GM12878 (cell line): ENCODE measurements around the gene SPOCD1. TPM values are rescaled to one million over a fixed set of nuclear protein-coding genes. Genes with fewer than 3 reads are reported as not detected.

Experiments used
- ATAC-seq: fragments of 200-7000 bp; cut with Tn5 transposase; 3 replicates; pipeline ENCODE4 v1.9.1; 2020; ENCODE audit warnings: mild to moderate bottlenecking, moderate library complexity
- BruUV-seq: library from RNA; stranded (reverse); fragments of 400-500 nt; replicated peaks from 2 replicates; lab custom pipeline; 2021; lab: Mats Ljungman, UMichigan
- CTCF ChIA-PET: fragments of 300-600 bp; sonication (Branson Sonifier 250); formaldehyde crosslinking; extraction: SDS; loops from one replicate; lab custom pipeline; 2021; ENCODE audit warnings: inconsistent platforms; lab: Yijun Ruan, JAX
- POLR2A ChIA-PET: fragments of 350-600 bp; formaldehyde crosslinking; extraction: SDS; loops from one replicate; lab custom pipeline; 2021; ENCODE audit warnings: inconsistent platforms; lab: Charles Lee
- RAD21 ChIA-PET: fragments of 300-600 bp; sonication (Branson Sonifier 250); formaldehyde crosslinking; loops from one replicate; lab custom pipeline; 2023; ENCODE audit warnings: antibody characterized with exemption; ENCODE audit not compliant: unreplicated experiment; lab: Charles Lee
- SMC1A ChIA-PET: fragments of 300-600 bp; sonication (Branson Sonifier 250); formaldehyde crosslinking; loops from one replicate; lab custom pipeline; 2023; ENCODE audit not compliant: unreplicated experiment, uncharacterized antibody; lab: Charles Lee
- DNase-seq: peaks from one replicate; pipeline ENCODE4 v3.0.0-alpha.2; 2011; ENCODE audit warnings: low read depth, low spot score
- FAIRE-seq: peaks from 3 replicates; lab custom pipeline; 2011; peaks lifted over from hg19 to GRCh38; lab: Jason Lieb, UNC
- H2AFZ ChIP-seq: 2 replicates; pipeline ENCODE4 v1.6.0; 2011; ENCODE audit warnings: low read depth, low read length, control low read depth; ENCODE audit not compliant: control insufficient read depth
- H3K27ac ChIP-seq: 2 replicates; pipeline ENCODE4 v1.5.1; 2011; ENCODE audit warnings: control low read depth; ENCODE audit not compliant: control insufficient read depth, insufficient read depth
- H3K27me3 ChIP-seq, 2 experiments: replicated peaks in 1 of 2; 2 replicates each; pipeline versions ENCODE4 v1.6.0 to v1.6.1; 2011; ENCODE audit warnings: low read length in 1 of 2; ENCODE audit not compliant: control insufficient read depth in 2 of 2, insufficient read depth in 2 of 2
- H3K36me3 ChIP-seq, 2 experiments: 2 replicates each; pipeline ENCODE4 v1.5.1; 2011; ENCODE audit warnings: low read length in 1 of 2; ENCODE audit not compliant: control insufficient read depth in 2 of 2, insufficient read depth in 2 of 2
- H3K4me1 ChIP-seq: 2 replicates; pipeline ENCODE4 v1.6.1; 2011; ENCODE audit warnings: mild to moderate bottlenecking, low read length, moderate library complexity, mixed read lengths; ENCODE audit not compliant: control insufficient read depth, insufficient read depth
- H3K4me2 ChIP-seq: 2 replicates; pipeline ENCODE4 v1.6.0; 2011; ENCODE audit warnings: control low read depth; ENCODE audit not compliant: control insufficient read depth, insufficient read depth
- H3K4me3 ChIP-seq: fragments of 200-600 bp; sonication (generic); 2 replicates; pipeline ENCODE4 v1.5.1; 2016
- H3K79me2 ChIP-seq: 2 replicates; pipeline ENCODE4 v1.6.0; 2011; ENCODE audit warnings: low read length; ENCODE audit not compliant: control insufficient read depth, insufficient read depth
- H3K9ac ChIP-seq: 2 replicates; pipeline ENCODE4 v1.8.0; 2011; ENCODE audit warnings: low read length, control low read depth, mixed read lengths; ENCODE audit not compliant: control insufficient read depth, insufficient read depth
- H3K9me3 ChIP-seq: replicated peaks from 3 replicates; pipeline ENCODE4 v1.5.1; 2011; ENCODE audit warnings: mild to moderate bottlenecking, low read length; ENCODE audit not compliant: control insufficient read depth, insufficient read depth
- H4K20me1 ChIP-seq: 2 replicates; pipeline ENCODE4 v1.6.0; 2011; ENCODE audit not compliant: control insufficient read depth, insufficient read depth
- BCL11A ChIP-seq: IDR thresholded peaks from 2 replicates; pipeline ENCODE4 v1.6.1; 2011; ENCODE audit warnings: low read depth, low read length
- BMI1 ChIP-seq: fragments of 450-650 bp; IDR thresholded peaks from 2 replicates; pipeline ENCODE4 v1.6.1; 2016; ENCODE audit warnings: mild to moderate bottlenecking, moderate library complexity, borderline replicate concordance
- CREM ChIP-seq: IDR thresholded peaks from 2 replicates; pipeline ENCODE4 v1.6.1; 2014; ENCODE audit warnings: antibody characterized with exemption, low read depth
- HDGF ChIP-seq: fragments of 450-650 bp; IDR thresholded peaks from 2 replicates; pipeline ENCODE4 v1.6.1; 2016; ENCODE audit warnings: antibody characterized with exemption
- NFYA ChIP-seq: IDR thresholded peaks from 2 replicates; pipeline ENCODE4 v1.6.1; 2011; ENCODE audit warnings: low read depth, mild to moderate bottlenecking, low read length, improper control_type of control experiment, borderline replicate concordance
- NR2C1 ChIP-seq: fragments of 450-650 bp; IDR thresholded peaks from 2 replicates; pipeline ENCODE4 v1.6.1; 2017; ENCODE audit warnings: antibody characterized with exemption, mild to moderate bottlenecking, moderate library complexity
- NR2F1 ChIP-seq: fragments of 450-650 bp; conservative IDR thresholded peaks from 2 replicates; pipeline ENCODE4 v1.6.1; 2017; ENCODE audit warnings: mild to moderate bottlenecking
- RUNX3 ChIP-seq: IDR thresholded peaks from 2 replicates; pipeline ENCODE4 v1.6.1; 2012; ENCODE audit warnings: low read length, inconsistent platforms
- SMARCA5 ChIP-seq: fragments of 450-650 bp; IDR thresholded peaks from 2 replicates; pipeline ENCODE4 v1.6.1; 2017; ENCODE audit warnings: mild to moderate bottlenecking
- ZBED1 ChIP-seq: IDR thresholded peaks from 2 replicates; pipeline ENCODE4 v1.6.1; 2016; ENCODE audit warnings: borderline replicate concordance
- ZNF622 ChIP-seq: fragments of 450-650 bp; IDR thresholded peaks from 2 replicates; pipeline ENCODE4 v1.6.1; 2017; ENCODE audit warnings: mild to moderate bottlenecking, inconsistent platforms
- ZSCAN29 ChIP-seq: fragments of 450-650 bp; IDR thresholded peaks from 2 replicates; pipeline ENCODE4 v1.6.1; 2017; ENCODE audit warnings: mild to moderate bottlenecking, moderate library complexity
- WGBS: methylation state at CpG from one replicate; pipeline ENCODE4 v1.1.6; 2016; ENCODE audit warnings: low lambda C conversion rate; ENCODE audit not compliant: insufficient replicate concordance, insufficient coverage; ENCODE audit errors: missing lambda C conversion rate; 5-methylcytosine and 5-hydroxymethylcytosine counted together
- in situ Hi-C: fragments of 300-500 bp; cut with MboI; formaldehyde crosslinking; loops from 9 replicates; pipeline ENCODE4 v1.14.3; 2018; ENCODE audit warnings: mixed read lengths
- intact Hi-C: fragments of 100-400 bp; cut with micrococcal nuclease; formaldehyde crosslinking; loops from one replicate; pipeline ENCODE4 v1.14.2; 2022; ENCODE audit not compliant: unreplicated experiment
- polyA plus RNA-seq, 11 experiments: library from polyadenylated mRNA; depleted of rRNA in 4 of 11; unstranded in 6 of 11; stranded (reverse) in 5 of 11; fragments of >200 nt; fragmentation: Nextera tagmentation in 4 of 11; fragmentation: Illumina TruSeq in 1 of 11; extraction: Ambion mirVana in 4 of 11; extraction: Trizol in 1 of 11; gene quantifications; 1 replicate in 1 of 11; 2 replicates in 10 of 11; pipeline versions ENCODE4 v1.2.1 to v1.2.3, GENCODE V29; 2011 to 2016; ENCODE audit warnings: inconsistent platforms in 2 of 11, missing spikeins in 2 of 11, low read depth in 1 of 11
- total RNA-seq, 4 experiments: library from RNA; depleted of rRNA in 3 of 4; stranded (reverse); fragments of >200 nt in 3 of 4; fragmentation: Illumina TruSeq in 1 of 4; extraction: Trizol in 1 of 4; gene quantifications; 2 replicates each; pipeline versions ENCODE4 v1.2.1 to v1.2.3, GENCODE V29; 2013 to 2021
- TF ChIP-seq, protein P1 (sequence below): fragments of 450-650 bp; IDR thresholded peaks from 2 replicates; pipeline ENCODE4 v1.6.1; 2018; ENCODE audit warnings: borderline replicate concordance, mild to moderate bottlenecking; ENCODE audit not compliant: partially characterized antibody
- TF ChIP-seq, protein P2 (sequence below): IDR thresholded peaks from 2 replicates; pipeline ENCODE4 v1.6.1; 2012; ENCODE audit warnings: low read depth, low read length, improper control_type of control experiment
- TF ChIP-seq, protein P3 (sequence below): fragments of 450-650 bp; conservative IDR thresholded peaks from 2 replicates; pipeline ENCODE4 v1.6.1; 2017; ENCODE audit warnings: mild to moderate bottlenecking, moderate library complexity
- TF ChIP-seq, protein P4 (sequence below): IDR thresholded peaks from 2 replicates; pipeline ENCODE4 v1.6.1; 2011; ENCODE audit warnings: low read depth, mild to moderate bottlenecking, low read length, moderate library complexity, borderline replicate concordance; ENCODE audit errors: extremely low read depth
- TF ChIP-seq, protein P5 (sequence below): IDR thresholded peaks from 2 replicates; pipeline ENCODE4 v1.6.1; 2012; ENCODE audit warnings: low read depth, low read length, improper control_type of control experiment

The SPOCD1 gene
- total and polyA plus RNA-seq, 10 of the 15 experiments (the other 5 are each of a cell fraction or from before 2014, with no cell fraction given): 0.02 to 0.65 (median 0.13) TPM; not detected in 4

DNA sequence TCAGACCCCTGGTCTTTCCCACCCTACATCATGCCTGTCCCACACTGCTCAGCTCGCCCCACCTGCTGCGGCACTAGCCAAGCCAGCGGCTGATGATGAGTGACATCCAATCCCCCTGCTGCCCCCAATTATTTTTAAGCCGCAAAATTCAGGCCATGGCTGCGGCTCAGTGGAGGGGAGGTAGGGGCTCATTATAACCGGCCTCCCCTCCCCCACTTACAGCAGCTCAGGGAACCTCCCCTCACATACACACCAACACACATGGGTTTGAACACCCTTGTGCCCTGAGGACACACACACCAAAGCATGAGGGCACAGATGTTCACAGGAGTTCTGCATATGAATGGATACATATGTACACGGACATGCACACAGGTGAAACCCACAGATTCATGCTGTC, 57.0 kb downstream of the SPOCD1 start:
- no peaks in the 10 kb centered on the region for H3K36me3 ChIP-seq
- no peak overlapping the region for H2AFZ ChIP-seq
- ChIA-PET RAD21 (interaction anchor here (0.9 to 1.9 kb wide), 2 partner anchors 30 to 44 kb away, joined by 3 to 6 read pairs; no protein-coding TSS in a partner anchor), SMC1A (no interaction called here), CTCF (interaction anchor here (0.8 to 3.6 kb wide), 3 partner anchors 13 to 44 kb away, joined by 3 to 18 read pairs (median 3); no protein-coding TSS in a partner anchor), POLR2A (no interaction called here)
- in situ Hi-C loops (no loop called here), intact Hi-C loops (no loop called here)
- H3K9me3 ChIP-seq: no peaks in the 10 kb centered on the region
- peaks cover 13 to 19% of the 10 kb centered on the region in 2 experiments for H3K27me3 ChIP-seq
- TF ChIP-seq BMI1 (no peak), ZNF622 (no peak), HDGF (no peak), NFYA (no peak), NR2F1 (no peak), RUNX3 (no peak), ZBED1 (no peak), SMARCA5 (no peak), NR2C1 (no peak), BCL11A (no peak), CREM (no peak), ZSCAN29 (no peak)
- TF ChIP-seq, protein P1, sequence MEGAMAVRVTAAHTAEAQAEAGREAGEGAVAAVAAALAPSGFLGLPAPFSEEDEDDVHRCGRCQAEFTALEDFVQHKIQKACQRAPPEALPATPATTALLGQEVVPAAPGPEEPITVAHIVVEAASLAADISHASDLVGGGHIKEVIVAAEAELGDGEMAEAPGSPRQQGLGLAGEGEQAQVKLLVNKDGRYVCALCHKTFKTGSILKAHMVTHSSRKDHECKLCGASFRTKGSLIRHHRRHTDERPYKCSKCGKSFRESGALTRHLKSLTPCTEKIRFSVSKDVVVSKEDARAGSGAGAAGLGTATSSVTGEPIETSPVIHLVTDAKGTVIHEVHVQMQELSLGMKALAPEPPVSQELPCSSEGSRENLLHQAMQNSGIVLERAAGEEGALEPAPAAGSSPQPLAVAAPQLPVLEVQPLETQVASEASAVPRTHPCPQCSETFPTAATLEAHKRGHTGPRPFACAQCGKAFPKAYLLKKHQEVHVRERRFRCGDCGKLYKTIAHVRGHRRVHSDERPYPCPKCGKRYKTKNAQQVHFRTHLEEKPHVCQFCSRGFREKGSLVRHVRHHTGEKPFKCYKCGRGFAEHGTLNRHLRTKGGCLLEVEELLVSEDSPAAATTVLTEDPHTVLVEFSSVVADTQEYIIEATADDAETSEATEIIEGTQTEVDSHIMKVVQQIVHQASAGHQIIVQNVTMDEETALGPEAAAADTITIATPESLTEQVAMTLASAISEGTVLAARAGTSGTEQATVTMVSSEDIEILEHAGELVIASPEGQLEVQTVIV: no peak
- TF ChIP-seq, protein P2, sequence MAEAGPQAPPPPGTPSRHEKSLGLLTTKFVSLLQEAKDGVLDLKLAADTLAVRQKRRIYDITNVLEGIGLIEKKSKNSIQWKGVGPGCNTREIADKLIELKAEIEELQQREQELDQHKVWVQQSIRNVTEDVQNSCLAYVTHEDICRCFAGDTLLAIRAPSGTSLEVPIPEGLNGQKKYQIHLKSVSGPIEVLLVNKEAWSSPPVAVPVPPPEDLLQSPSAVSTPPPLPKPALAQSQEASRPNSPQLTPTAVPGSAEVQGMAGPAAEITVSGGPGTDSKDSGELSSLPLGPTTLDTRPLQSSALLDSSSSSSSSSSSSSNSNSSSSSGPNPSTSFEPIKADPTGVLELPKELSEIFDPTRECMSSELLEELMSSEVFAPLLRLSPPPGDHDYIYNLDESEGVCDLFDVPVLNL: no peak
- TF ChIP-seq, protein P3, sequence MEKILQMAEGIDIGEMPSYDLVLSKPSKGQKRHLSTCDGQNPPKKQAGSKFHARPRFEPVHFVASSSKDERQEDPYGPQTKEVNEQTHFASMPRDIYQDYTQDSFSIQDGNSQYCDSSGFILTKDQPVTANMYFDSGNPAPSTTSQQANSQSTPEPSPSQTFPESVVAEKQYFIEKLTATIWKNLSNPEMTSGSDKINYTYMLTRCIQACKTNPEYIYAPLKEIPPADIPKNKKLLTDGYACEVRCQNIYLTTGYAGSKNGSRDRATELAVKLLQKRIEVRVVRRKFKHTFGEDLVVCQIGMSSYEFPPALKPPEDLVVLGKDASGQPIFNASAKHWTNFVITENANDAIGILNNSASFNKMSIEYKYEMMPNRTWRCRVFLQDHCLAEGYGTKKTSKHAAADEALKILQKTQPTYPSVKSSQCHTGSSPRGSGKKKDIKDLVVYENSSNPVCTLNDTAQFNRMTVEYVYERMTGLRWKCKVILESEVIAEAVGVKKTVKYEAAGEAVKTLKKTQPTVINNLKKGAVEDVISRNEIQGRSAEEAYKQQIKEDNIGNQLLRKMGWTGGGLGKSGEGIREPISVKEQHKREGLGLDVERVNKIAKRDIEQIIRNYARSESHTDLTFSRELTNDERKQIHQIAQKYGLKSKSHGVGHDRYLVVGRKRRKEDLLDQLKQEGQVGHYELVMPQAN: no peak
- TF ChIP-seq, protein P4, sequence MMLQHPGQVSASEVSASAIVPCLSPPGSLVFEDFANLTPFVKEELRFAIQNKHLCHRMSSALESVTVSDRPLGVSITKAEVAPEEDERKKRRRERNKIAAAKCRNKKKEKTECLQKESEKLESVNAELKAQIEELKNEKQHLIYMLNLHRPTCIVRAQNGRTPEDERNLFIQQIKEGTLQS: no peak
- TF ChIP-seq, protein P5, sequence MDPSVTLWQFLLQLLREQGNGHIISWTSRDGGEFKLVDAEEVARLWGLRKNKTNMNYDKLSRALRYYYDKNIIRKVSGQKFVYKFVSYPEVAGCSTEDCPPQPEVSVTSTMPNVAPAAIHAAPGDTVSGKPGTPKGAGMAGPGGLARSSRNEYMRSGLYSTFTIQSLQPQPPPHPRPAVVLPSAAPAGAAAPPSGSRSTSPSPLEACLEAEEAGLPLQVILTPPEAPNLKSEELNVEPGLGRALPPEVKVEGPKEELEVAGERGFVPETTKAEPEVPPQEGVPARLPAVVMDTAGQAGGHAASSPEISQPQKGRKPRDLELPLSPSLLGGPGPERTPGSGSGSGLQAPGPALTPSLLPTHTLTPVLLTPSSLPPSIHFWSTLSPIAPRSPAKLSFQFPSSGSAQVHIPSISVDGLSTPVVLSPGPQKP: no peak
- no peak overlapping the region for H3K9ac ChIP-seq
- BruUV-seq: no TSS peak
- no peak overlapping the region for H3K4me3 ChIP-seq
- ATAC-seq (no peak), DNase-seq (no peak), FAIRE-seq (no peak)
- no peaks in the 10 kb centered on the region for H3K79me2 ChIP-seq
- WGBS: 65% methylated on average over 7 of the region's 7 CpGs
- H3K4me2 ChIP-seq: no peak overlapping the region
- no peak overlapping the region for H3K27ac ChIP-seq
- H3K4me1 ChIP-seq: peaks cover 8% of the 10 kb centered on the region
- H4K20me1 ChIP-seq: no peaks in the 10 kb centered on the region
